HCT116 (cell line): ENCODE measurements around the gene TMEM141. TPM values are rescaled to one million over a fixed set of nuclear protein-coding genes. Genes with fewer than 3 reads are reported as not detected.

ENCODE experiments used
- ATAC-seq: fragments of 200-7000 bp; cut with Tn5 transposase; 2 replicates; pipeline ENCODE4 v1.9.1; 2020; ENCODE audit warnings: mild to moderate bottlenecking, moderate library complexity
- BruUV-seq: library from RNA; stranded (reverse); fragments of 400-500 nt; replicated peaks from 2 replicates; lab custom pipeline; 2021; lab: Mats Ljungman, UMichigan
- CTCF ChIA-PET: fragments of 300-600 bp; sonication (Branson Sonifier 250); formaldehyde crosslinking; loops from one replicate; lab custom pipeline; 2021; ENCODE audit warnings: antibody characterized with exemption; lab: Charles Lee
- POLR2A ChIA-PET: fragments of 300-600, 350-600 bp; sonication (Branson Sonifier 250); formaldehyde crosslinking; loops from one replicate; lab custom pipeline; 2021; ENCODE audit warnings: antibody characterized with exemption; lab: Charles Lee
- RAD21 ChIA-PET, 2 experiments: fragments of 300-600 bp; sonication (Branson Sonifier 250); formaldehyde crosslinking; loops; one replicate each; lab custom pipeline; 2023; ENCODE audit warnings: low total read pairs in 2 of 2; ENCODE audit not compliant: uncharacterized antibody in 2 of 2, unreplicated experiment in 2 of 2, low non-redundant PET in 1 of 2; lab: Charles Lee
- DNase-seq: peaks from one replicate; pipeline ENCODE4 v3.0.0-alpha.2; 2010; ENCODE audit warnings: low read depth, low spot score
- H2AFZ ChIP-seq: fragments of 200-600 bp; shearing (Covaris generic), sonication (generic); 2 replicates; pipeline ENCODE4 v1.6.1; 2017; ENCODE audit warnings: low read depth, mixed run types, mixed read lengths, antibody characterized with exemption, low read length; ENCODE audit not compliant: poor library complexity, severe bottlenecking
- H3K27ac ChIP-seq: 2 replicates; pipeline ENCODE4 v1.5.1; 2012; ENCODE audit warnings: low read depth, low read length
- H3K27me3 ChIP-seq: fragments of 200-600 bp; sonication (generic); 2 replicates; pipeline ENCODE4 v1.6.1; 2016; ENCODE audit warnings: mixed run types, low read length, mixed read lengths; ENCODE audit not compliant: insufficient read depth
- H3K36me3 ChIP-seq, 2 experiments: fragments of 200-500 bp in 1 of 2; fragments of 200-600 bp in 1 of 2; sonication (Bioruptor generic) in 1 of 2; sonication (generic) in 1 of 2; 2 replicates each; pipeline versions ENCODE4 v1.5.1 to v1.6.1; 2014 to 2016; ENCODE audit warnings: low read length in 2 of 2, inconsistent platforms in 1 of 2, mixed read lengths in 1 of 2, mixed run types in 1 of 2; ENCODE audit not compliant: insufficient read depth in 2 of 2, control insufficient read depth in 1 of 2
- H3K4me1 ChIP-seq, 2 experiments: fragments of 200-600 bp in 1 of 2; sonication (generic) in 1 of 2; 2 replicates each; pipeline versions ENCODE4 v1.5.1 to v1.6.1; 2012 to 2017; ENCODE audit warnings: low read length in 2 of 2, inconsistent platforms in 1 of 2, mild to moderate bottlenecking in 1 of 2, mixed read lengths in 1 of 2, mixed run types in 1 of 2, moderate library complexity in 1 of 2; ENCODE audit not compliant: insufficient read depth in 2 of 2, control insufficient read depth in 1 of 2
- H3K4me2 ChIP-seq: fragments of 200-600 bp; sonication (generic); 2 replicates; pipeline ENCODE4 v1.6.1; 2017; ENCODE audit warnings: mixed run types, low read length, mixed read lengths
- H3K4me3 ChIP-seq, 2 experiments: fragments of 200-600 bp in 1 of 2; sonication (generic) in 1 of 2; replicated peaks in 1 of 2; 2 replicates each; pipeline ENCODE4 v1.5.1; 2011 to 2016; ENCODE audit warnings: low read length in 2 of 2, control low read depth in 1 of 2, low read depth in 1 of 2, mild to moderate bottlenecking in 1 of 2, mixed read lengths in 1 of 2, mixed run types in 1 of 2
- H3K79me2 ChIP-seq: fragments of 200-600 bp; sonication (generic); 2 replicates; pipeline ENCODE4 v1.6.1; 2017; ENCODE audit warnings: mild to moderate bottlenecking, mixed run types, low read length, moderate library complexity, mixed read lengths; ENCODE audit not compliant: insufficient read depth
- H3K9ac ChIP-seq: fragments of 200-600 bp; sonication (generic); 2 replicates; pipeline ENCODE4 v1.6.1; 2016; ENCODE audit warnings: low read length, mixed read lengths
- H3K9me2 ChIP-seq: fragments of 200-600 bp; sonication (generic), shearing (Covaris generic); 2 replicates; pipeline ENCODE4 v1.6.1; 2017; ENCODE audit warnings: mixed run types, mild to moderate bottlenecking, moderate library complexity; ENCODE audit not compliant: insufficient read depth
- H3K9me3 ChIP-seq, 2 experiments: fragments of 200-500 bp in 1 of 2; fragments of 200-600 bp in 1 of 2; sonication (Bioruptor generic) in 1 of 2; sonication (generic) in 1 of 2; 2 replicates each; pipeline ENCODE4 v1.6.1; 2014 to 2017; ENCODE audit warnings: low read length in 2 of 2, mixed read lengths in 2 of 2, inconsistent platforms in 1 of 2, low read depth in 1 of 2, mild to moderate bottlenecking in 1 of 2, mixed run types in 1 of 2, moderate library complexity in 1 of 2; ENCODE audit not compliant: control insufficient read depth in 1 of 2, insufficient read depth in 1 of 2
- H4K20me1 ChIP-seq: fragments of 200-600 bp; sonication (generic), shearing (Covaris generic); 2 replicates; pipeline ENCODE4 v1.6.1; 2017; ENCODE audit warnings: mixed run types, mild to moderate bottlenecking, moderate library complexity; ENCODE audit not compliant: insufficient read depth
- EGR1 ChIP-seq: IDR thresholded peaks from 2 replicates; pipeline ENCODE4 v1.6.1; 2012; ENCODE audit warnings: low read depth
- ELF1 ChIP-seq: IDR thresholded peaks from 2 replicates; pipeline ENCODE4 v1.6.1; 2012; ENCODE audit warnings: low read depth, borderline replicate concordance
- EZH2 ChIP-seq: fragments of 200-600 bp; sonication (generic); IDR thresholded peaks from 2 replicates; pipeline ENCODE4 v1.6.1; 2017; ENCODE audit warnings: antibody characterized with exemption, mixed run types
- FOSL1 ChIP-seq: IDR thresholded peaks from 2 replicates; pipeline ENCODE4 v1.6.1; 2012; ENCODE audit warnings: low read depth
- JUND ChIP-seq: IDR thresholded peaks from 2 replicates; pipeline ENCODE4 v1.6.1; 2012
- POLR2A ChIP-seq: IDR thresholded peaks from 2 replicates; pipeline ENCODE4 v1.7.0; 2011; ENCODE audit warnings: borderline replicate concordance; ENCODE audit not compliant: insufficient read depth, insufficient read length; ENCODE audit errors: extremely low read depth
- POLR2AphosphoS5 ChIP-seq: IDR thresholded peaks from 2 replicates; pipeline ENCODE4 v1.6.1; 2011; ENCODE audit warnings: mild to moderate bottlenecking, low read depth, low read length, moderate library complexity
- RAD21 ChIP-seq: IDR thresholded peaks from 2 replicates; pipeline ENCODE4 v1.6.1; 2012; ENCODE audit warnings: low read depth, mild to moderate bottlenecking
- SRF ChIP-seq: IDR thresholded peaks from 2 replicates; pipeline ENCODE4 v1.6.1; 2012; ENCODE audit warnings: low read depth
- TCF7L2 ChIP-seq: IDR thresholded peaks from 2 replicates; pipeline ENCODE4 v1.7.0; 2011; ENCODE audit warnings: borderline replicate concordance, inconsistent platforms; ENCODE audit not compliant: insufficient read depth, insufficient read length; ENCODE audit errors: extremely low read depth
- ZNF274 ChIP-seq: fragments of 200-500 bp; sonication (Bioruptor generic); IDR thresholded peaks from 2 replicates; pipeline ENCODE4 v1.6.1; 2014; ENCODE audit warnings: mild to moderate bottlenecking, low read depth, low read length, inconsistent platforms
- intact Hi-C: fragments of 100-400 bp; cut with micrococcal nuclease; formaldehyde crosslinking; loops from 2 replicates; pipeline ENCODE4 v1.10.0; 2022
- total RNA-seq: library from RNA; stranded (reverse); gene quantifications from one replicate; pipeline ENCODE4 v1.2.1, GENCODE V29; 2021; ENCODE audit not compliant: unreplicated experiment
- TF ChIP-seq, protein P1 (sequence below): IDR thresholded peaks from 2 replicates; pipeline ENCODE4 v1.6.1; 2012; ENCODE audit warnings: low read depth
- TF ChIP-seq, protein P2 (sequence below): IDR thresholded peaks from 2 replicates; pipeline ENCODE4 v1.6.1; 2011; ENCODE audit warnings: mild to moderate bottlenecking, low read length, moderate library complexity; ENCODE audit not compliant: insufficient replicate concordance; ENCODE audit errors: extremely low read depth
- TF ChIP-seq, protein P3 (sequence below), 3 experiments: fragments of 200-600 bp in 1 of 3; sonication (generic) in 1 of 3; IDR thresholded peaks in 2 of 3; conservative IDR thresholded peaks in 1 of 3; 2 replicates each; pipeline ENCODE4 v1.5.1; 2012 to 2017; ENCODE audit warnings: low read depth in 2 of 3, low read length in 2 of 3, antibody characterized with exemption in 1 of 3, borderline replicate concordance in 1 of 3, control low read depth in 1 of 3, mild to moderate bottlenecking in 1 of 3, mixed read lengths in 1 of 3, mixed run types in 1 of 3, moderate library complexity in 1 of 3; ENCODE audit not compliant: insufficient read depth in 1 of 3
- TF ChIP-seq, protein P4 (sequence below): IDR thresholded peaks from 2 replicates; pipeline ENCODE4 v1.6.1; 2012

TMEM141 gene
- total RNA-seq, 1 experiment from 2014 or later: 73.6 TPM

DNA sequence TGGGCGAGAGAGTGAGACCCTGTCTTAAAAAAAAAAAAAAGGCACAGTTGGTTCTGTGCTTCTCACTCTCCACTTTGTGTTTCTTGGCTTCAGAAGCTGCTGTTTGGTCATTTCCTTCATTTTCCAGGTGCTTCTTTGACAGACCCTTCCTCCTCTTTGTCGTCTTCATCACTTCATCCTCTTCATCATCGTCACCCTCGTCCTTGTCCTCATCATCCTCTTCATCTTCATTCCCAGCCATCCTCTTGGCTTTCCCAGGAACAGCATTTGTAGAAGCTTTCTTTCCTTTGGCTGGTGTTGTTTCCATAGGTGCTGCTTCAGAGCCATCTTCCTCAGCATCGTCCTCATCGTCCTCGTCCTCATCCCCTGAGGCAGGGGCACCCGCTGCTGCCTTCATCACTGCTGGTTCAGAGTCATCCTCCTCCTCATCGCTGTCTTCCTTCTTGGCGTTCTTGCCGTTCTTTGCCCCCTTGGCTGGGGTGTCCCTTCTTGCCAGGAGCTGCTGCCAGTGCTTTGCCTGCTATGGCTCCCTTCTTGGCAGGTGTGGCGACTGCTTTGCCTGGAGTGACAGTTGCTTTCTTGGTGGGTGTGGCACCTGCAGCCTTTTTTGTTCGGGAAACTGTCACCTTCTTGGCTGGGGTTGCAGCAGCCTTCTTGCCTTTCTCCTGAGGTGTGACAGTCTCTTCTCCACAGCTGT, 23.7 kb downstream of the TMEM141 start:
- H3K9ac ChIP-seq: no peak overlapping the region
- H3K79me2 ChIP-seq: peaks cover 53% of the 10 kb centered on the region
- no peaks in the 10 kb centered on the region for H3K9me2 ChIP-seq
- RAD21 ChIA-PET: no interaction called here
- no peaks in the 10 kb centered on the region for H3K9me3 ChIP-seq
- CTCF ChIA-PET: no interaction called here
- H4K20me1 ChIP-seq: no peaks in the 10 kb centered on the region
- TF ChIP-seq POLR2AphosphoS5: no peak
- no peak for TF ChIP-seq TCF7L2
- no peak for TF ChIP-seq ELF1
- TF ChIP-seq, protein P1, sequence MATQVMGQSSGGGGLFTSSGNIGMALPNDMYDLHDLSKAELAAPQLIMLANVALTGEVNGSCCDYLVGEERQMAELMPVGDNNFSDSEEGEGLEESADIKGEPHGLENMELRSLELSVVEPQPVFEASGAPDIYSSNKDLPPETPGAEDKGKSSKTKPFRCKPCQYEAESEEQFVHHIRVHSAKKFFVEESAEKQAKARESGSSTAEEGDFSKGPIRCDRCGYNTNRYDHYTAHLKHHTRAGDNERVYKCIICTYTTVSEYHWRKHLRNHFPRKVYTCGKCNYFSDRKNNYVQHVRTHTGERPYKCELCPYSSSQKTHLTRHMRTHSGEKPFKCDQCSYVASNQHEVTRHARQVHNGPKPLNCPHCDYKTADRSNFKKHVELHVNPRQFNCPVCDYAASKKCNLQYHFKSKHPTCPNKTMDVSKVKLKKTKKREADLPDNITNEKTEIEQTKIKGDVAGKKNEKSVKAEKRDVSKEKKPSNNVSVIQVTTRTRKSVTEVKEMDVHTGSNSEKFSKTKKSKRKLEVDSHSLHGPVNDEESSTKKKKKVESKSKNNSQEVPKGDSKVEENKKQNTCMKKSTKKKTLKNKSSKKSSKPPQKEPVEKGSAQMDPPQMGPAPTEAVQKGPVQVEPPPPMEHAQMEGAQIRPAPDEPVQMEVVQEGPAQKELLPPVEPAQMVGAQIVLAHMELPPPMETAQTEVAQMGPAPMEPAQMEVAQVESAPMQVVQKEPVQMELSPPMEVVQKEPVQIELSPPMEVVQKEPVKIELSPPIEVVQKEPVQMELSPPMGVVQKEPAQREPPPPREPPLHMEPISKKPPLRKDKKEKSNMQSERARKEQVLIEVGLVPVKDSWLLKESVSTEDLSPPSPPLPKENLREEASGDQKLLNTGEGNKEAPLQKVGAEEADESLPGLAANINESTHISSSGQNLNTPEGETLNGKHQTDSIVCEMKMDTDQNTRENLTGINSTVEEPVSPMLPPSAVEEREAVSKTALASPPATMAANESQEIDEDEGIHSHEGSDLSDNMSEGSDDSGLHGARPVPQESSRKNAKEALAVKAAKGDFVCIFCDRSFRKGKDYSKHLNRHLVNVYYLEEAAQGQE: no peak
- TF ChIP-seq POLR2A: no peak
- TF ChIP-seq, protein P2, sequence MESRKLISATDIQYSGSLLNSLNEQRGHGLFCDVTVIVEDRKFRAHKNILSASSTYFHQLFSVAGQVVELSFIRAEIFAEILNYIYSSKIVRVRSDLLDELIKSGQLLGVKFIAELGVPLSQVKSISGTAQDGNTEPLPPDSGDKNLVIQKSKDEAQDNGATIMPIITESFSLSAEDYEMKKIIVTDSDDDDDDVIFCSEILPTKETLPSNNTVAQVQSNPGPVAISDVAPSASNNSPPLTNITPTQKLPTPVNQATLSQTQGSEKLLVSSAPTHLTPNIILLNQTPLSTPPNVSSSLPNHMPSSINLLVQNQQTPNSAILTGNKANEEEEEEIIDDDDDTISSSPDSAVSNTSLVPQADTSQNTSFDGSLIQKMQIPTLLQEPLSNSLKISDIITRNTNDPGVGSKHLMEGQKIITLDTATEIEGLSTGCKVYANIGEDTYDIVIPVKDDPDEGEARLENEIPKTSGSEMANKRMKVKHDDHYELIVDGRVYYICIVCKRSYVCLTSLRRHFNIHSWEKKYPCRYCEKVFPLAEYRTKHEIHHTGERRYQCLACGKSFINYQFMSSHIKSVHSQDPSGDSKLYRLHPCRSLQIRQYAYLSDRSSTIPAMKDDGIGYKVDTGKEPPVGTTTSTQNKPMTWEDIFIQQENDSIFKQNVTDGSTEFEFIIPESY: no peak
- TF ChIP-seq EGR1: no peak
- no peak for TF ChIP-seq JUND
- TF ChIP-seq SRF: no peak
- no peak for TF ChIP-seq EZH2
- TF ChIP-seq ZNF274: no peak
- TF ChIP-seq, protein P3, sequence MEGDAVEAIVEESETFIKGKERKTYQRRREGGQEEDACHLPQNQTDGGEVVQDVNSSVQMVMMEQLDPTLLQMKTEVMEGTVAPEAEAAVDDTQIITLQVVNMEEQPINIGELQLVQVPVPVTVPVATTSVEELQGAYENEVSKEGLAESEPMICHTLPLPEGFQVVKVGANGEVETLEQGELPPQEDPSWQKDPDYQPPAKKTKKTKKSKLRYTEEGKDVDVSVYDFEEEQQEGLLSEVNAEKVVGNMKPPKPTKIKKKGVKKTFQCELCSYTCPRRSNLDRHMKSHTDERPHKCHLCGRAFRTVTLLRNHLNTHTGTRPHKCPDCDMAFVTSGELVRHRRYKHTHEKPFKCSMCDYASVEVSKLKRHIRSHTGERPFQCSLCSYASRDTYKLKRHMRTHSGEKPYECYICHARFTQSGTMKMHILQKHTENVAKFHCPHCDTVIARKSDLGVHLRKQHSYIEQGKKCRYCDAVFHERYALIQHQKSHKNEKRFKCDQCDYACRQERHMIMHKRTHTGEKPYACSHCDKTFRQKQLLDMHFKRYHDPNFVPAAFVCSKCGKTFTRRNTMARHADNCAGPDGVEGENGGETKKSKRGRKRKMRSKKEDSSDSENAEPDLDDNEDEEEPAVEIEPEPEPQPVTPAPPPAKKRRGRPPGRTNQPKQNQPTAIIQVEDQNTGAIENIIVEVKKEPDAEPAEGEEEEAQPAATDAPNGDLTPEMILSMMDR (IDR thresholded peaks at IDR 0.05 in 2 of 3, conservative IDR thresholded peaks at IDR 0.05 in 1 of 3; ENCODE audit: borderline replicate concordance in 1 of 3, insufficient read depth in 1 of 3, low read depth in 2 of 3, low read length in 2 of 3): no peak
- TF ChIP-seq, protein P4, sequence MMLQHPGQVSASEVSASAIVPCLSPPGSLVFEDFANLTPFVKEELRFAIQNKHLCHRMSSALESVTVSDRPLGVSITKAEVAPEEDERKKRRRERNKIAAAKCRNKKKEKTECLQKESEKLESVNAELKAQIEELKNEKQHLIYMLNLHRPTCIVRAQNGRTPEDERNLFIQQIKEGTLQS: no peak
- no peak for TF ChIP-seq FOSL1
- no peak for TF ChIP-seq RAD21
- DNase-seq: no peak
- no peak for ATAC-seq
- BruUV-seq: no TSS peak
- POLR2A ChIA-PET: no interaction called here
- intact Hi-C loops: no loop called here
- no peak overlapping the region for H2AFZ ChIP-seq
- H3K4me2 ChIP-seq: no peak overlapping the region
- H3K4me3 ChIP-seq: no peak overlapping the region
- peaks cover 3 to 14% of the 10 kb centered on the region in 2 experiments; a peak in 3 of 4 replicates for H3K36me3 ChIP-seq
- H3K4me1 ChIP-seq: no peaks in the 10 kb centered on the region
- no peak overlapping the region for H3K27ac ChIP-seq
- no peaks in the 10 kb centered on the region for H3K27me3 ChIP-seq
